Kidney glomerular epithelial cell (primary cell): ENCODE results near the gene THBS4.

Source experiments
- DNase-seq: peaks from one replicate; lab custom pipeline; 2025; lab: John Stamatoyannopoulos, UW

The THBS4 gene

GRCh38 chr5:80034962-80035821 lies at the start of gene THBS4:
Gene THBS4 (plus strand): TSS chr5:80035348. CDS start chr5:80035538, 190 bp downstream.
- DNase-seq = no peak

- no peak for DNase-seq
These were observed 48.9 kb upstream of the THBS4 start for GRCh38 chr5:79986260-79986659.

DNA sequence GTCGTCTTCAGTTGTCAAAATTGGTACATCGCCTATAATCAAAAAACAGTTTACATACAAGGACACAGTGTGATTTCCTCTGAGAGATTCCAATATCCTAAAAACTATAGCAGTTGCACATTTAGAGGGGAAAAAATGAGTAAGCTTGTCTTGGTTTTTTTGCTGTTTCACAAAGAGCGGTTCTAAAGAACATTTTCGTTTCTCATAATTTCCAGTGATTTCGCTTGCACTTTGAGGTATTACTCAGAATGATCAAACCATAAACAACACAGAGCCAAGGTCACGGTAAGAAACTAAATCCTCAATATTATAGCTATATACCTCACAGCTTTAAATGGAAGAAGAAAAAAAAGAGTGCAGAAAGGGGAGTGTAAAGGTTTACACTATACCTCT lies 44.9 kb upstream of the THBS4 start:
- DNase-seq = no peak

DNA sequence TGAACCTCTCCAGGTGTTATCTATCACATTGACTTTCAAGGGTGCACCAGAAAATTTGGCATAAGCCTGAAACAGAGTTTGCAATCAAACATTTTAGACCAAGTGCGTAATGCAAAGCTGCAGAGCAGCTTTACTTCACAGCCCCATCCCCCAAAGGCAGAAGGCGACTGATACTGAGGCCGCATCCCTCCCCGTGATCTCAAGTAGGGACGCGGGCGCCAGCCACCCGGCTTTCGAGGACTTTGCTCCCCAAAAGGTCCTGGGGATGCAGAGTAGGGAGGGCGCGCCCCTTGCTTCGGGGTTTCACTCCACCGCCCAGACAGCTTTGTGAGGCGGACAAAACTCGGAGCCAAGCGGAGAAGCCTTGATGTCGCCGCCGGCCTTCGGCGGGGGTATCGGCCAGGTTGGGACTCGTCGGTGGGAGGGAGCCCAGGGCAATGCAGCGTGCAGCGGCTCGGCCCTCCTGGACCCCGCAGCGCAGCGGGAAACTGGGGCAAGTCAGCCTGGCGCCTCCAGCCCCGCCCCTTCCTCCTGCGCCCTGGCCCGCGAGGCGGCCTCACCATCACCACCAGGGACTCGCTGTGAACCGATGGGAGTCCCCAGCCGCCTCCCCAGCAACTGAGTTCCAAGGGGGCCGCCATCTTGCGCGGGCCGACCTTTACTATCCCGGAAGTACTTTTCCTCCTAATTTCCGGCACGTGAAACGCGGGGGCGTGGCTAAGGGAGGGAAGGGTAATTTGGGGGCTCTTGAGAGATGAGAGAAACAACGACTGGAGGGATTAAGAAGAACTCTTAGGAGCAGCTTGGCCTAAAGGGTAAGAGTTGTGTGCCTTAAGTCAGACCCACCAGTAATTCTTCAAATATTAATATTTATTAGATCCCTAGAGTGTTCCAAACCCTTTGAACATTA lies 44.3 kb upstream of the THBS4 start, which contains the start of gene MTX3:
Gene MTX3, minus strand, starts transcription at position 665 of the 910 bp plus-strand sequence. Its CDS starts 24 bp downstream, at position 641.
- DNase-seq = peak; percentile 42

DNA sequence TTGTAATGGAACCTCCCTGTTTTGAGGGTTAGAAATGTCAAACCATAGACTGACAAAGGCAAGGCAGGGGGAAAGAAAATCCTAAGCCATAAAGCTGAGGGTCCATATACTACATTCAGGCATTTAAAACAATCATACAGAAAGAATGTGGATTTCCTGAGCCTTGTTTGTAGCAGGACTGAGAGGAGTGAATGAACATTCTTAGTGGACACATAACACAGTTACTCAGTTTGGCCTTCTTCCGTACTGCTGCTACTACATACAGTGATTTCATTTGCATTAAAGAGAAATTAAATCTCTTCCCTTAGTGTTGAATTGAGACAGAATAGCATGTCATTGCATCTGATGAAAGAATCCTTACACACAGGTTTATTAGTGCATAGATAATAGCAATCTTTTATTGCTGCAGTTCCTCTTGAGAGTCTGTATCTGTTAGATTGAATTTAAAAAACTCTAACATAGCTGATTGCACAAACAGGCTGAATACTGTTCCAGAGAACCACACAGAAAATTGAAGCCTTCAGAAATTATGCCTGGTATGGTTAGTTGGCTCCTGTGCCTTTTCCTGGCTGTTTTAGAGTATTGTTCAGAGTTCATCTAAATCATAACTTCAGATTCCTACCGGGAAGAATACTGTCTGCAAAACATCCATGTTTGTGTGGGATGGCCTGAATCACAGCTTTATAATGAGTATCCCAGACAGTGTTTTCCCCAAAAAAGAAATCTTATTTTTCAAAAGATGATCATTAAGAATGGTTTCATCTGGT lies 42.1 kb upstream of the THBS4 start:
- DNase-seq = no peak

GRCh38 chr5:79999722-80000121 lies 35.4 kb upstream of the THBS4 start:
- DNase-seq = no peak

DNA sequence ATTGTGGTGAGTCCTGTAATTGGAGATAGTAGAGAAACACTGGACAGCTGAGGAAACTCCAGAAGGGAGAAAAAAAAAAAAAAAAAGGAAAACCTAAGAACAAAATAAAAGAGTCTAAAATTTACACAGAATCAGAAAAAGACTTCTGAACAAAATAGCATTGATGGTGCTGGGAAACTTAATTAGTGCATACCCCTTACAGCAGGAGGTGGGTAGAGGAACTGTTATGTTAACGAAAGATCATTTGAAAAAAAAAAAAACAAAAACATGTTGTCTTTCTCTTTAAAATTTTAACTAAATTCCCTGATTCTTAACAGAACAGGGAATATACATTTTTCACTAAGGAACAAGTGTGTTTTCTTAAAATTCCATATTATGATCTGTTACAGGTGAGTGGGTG lies 32.5 kb upstream of the THBS4 start:
- no peak for DNase-seq

DNA sequence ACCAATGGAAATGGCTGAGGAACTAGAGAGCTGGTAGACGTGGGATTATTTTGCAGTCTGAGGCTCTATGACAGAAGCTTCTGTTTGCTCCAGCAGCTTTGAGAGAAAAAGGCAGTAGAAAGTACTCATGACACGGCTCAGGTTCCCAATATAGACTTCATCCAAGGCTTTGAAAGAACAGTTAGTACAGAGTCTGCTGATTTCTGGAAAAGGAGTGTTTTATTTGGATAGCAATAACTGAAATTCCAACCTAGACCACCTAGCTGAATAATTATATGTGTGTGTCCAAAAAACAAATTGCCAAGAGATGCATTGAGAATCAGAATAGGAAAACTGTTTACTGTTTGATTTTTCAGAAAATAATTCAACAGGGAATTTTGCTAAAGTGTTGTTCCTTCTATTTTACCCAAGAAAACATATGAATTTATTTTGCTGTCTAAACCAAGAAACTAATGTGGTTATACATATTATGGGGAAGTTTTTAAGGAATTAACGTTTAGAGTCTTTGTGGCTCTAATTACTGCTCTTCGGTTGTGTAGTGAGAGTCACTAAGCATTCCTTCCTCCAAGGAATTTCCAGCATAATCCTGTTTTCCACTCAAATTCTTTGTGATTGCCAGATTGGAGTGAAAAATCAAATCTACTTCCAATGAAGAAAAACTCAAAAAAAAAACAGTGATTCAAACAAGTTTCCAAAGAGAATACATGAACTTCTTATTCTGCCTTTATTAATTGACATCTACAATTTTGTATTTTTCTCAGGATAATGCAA lies 26.0 kb upstream of the THBS4 start:
- no peak for DNase-seq

DNA sequence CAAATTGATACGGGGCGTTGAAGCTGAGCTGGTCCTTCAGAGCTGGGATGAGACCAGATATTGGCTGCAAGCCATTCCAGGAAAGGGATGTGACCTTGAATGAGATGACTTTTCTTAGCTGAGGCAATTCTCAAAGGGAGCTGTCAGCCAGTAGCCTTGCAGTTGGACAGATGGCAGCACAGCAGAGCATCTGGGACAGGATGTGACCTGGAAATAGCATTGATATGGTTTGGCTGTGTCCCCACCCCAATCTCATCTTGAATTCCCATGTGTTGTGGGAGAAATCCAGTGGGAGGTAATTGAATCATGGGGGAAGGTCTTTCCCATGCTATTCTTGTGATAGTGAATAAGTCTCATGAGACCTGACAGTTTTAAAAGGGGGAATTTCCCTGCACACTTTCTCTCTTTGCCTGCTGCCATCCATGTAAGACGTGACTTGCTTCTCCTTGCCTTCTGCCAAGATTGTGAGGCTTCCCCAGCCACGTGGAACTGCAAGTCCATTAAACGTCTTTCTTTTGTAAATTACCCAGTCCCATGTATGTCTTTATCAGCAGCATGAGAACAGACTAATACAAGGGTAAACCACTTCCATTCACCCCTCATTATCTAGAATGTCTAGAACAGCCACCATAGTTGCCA lies 24.3 kb upstream of the THBS4 start:
- no peak for DNase-seq

DNA sequence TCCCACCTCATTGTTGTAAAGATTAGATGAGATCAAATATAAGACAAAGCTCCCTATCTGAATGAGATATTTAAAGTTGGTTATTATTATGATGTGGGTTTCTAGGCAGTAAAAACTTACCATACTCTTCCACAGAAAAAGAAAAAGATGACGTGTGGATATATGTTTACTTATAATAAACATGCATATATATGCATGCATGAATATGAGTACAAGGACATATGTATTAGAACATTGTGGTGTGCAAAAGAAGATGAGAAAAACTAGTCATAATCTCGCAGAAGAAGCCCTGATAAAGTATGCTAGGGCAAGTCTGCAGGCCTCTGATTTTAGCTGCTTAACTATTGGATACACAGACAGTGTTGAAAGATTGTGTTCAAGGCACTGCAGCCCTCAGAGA lies 10.1 kb upstream of the THBS4 start:
- no peak for DNase-seq

DNA sequence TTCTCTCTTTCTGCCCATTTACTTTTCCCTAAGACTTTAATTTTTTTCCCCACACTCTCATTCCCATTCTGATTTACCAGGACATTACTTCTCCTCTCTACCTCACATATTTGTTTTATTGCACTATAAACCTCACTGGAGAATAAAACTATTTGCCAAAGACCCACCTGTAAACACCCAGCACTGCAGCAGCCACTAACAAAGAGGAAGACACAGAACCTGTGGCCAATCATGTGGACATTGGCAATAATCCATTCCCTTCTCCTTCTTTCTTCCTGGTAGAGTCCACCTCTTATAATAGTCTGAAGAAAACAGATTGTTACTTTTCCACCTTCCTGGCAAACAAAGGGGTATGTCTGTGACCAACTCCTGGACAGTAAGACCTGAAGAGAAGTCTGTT lies 8.3 kb upstream of the THBS4 start:
- no peak for DNase-seq

GRCh38 chr5:80031109-80031508 lies 4.0 kb upstream of the THBS4 start:
- no peak for DNase-seq

DNA sequence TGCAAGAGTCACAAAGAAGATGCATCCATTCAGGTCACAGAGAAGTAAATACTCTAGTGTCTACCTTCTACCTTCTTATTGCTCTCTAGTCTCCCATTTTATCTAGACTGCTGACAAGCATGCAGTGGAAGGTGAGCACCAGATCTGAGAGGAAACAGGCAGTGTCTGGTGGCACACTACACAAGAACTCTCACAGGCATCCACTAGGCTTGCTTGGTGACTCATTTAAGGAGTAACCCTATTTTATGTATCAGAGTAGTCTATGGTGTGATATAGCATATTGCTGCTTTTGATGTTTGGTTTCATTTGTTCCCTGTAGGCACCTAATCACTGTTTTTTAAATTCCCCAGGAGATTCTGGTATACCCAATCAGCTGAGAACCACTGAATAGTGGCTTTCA lies 1.6 kb upstream of the THBS4 start:
- DNase-seq = no peak

- no peak for DNase-seq
These were observed 589 bp upstream of the THBS4 start for GRCh38 chr5:80034559-80034958.

- no peak for DNase-seq
These were observed 691 bp downstream of the THBS4 start for GRCh38 chr5:80035839-80036238.

DNA sequence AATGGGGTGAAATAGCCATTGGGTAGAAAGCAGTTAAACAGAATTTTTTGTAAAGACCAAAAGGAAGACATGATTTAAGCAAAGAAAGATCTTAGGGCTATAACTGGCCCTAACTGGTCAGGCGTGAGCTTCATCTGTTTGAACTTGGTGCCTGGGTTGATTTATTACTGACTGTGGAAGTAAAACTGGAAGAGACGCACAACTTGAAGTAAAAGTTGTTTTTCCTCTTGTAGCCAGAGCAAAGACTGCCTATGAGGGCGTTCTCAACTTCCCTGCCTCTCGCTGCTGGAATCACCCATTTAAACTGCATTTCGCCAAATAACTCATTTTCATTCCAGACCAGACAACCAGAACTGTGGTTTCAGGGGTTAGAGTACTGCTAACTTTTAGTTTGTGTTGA lies 1.5 kb downstream of the THBS4 start:
- no peak for DNase-seq

DNA sequence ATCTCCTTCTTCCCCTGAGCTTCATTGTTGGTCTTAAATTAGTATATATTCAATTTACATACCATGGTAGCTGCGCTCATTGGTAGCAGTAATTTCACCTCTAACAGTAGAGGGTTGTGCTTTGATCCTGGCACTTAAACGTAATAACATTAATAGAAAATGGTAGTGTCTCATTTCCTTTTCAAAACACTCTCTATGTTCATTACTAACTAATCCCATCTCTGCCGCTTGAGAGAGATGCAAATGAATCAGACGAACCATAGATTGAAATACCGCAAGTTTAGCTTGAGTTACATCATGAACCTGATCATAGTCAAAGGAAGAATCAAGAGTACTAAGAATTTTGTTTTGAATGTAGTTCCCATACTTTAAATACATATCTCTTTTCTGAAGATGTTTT lies 2.2 kb downstream of the THBS4 start:
- DNase-seq = no peak

GRCh38 chr5:80039650-80040049 lies 4.5 kb downstream of the THBS4 start:
- DNase-seq = no peak

DNA sequence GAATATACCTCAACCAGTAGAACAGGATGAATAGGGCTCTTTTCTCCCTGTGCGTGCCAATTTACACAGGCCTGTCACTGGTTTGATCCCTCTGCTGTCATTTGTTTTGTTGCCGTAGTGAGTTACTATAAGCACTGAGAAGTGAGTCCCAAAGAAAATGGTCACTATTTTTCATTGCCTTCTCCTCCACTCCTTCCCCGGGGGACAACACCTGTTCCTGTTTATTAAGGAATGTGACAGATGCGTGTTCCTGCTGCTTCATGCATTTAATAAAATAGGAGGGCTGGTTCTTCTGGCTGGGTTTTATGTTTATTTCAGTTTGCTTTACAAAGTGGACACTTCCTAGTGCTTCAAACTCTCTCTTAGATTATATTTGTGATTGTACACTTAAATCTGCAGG lies 6.4 kb downstream of the THBS4 start:
- DNase-seq = no peak

- DNase-seq = no peak
These were observed 7.2 kb downstream of the THBS4 start for GRCh38 chr5:80042330-80042729.

DNA sequence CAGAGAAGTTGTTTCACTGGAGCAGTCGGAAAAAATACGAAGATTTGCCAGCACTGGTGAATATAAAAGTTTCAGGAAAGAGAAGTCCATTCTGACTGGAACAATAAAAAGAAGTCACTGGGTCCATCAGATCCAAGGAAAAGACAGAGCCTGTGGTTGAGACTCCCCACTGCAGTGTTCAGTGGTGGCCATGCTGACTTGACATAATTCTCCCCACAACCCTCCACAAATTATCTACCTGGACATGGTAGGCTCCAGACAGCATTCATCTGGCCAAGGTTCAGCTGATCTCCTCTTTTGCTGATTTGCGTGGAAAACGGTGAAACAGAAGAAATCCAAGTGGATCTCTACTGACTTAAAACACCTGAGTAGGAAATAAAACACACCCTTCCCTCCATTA lies 8.0 kb downstream of the THBS4 start:
- no peak for DNase-seq
